Testis (tissue), 3 donors: ENCODE data around the gene CEMP1. TPM values are rescaled to one million over a fixed set of nuclear protein-coding genes. Genes with fewer than 3 reads are reported as not detected.

ENCODE experiments used
- DNase-seq: peaks from one replicate; pipeline ENCODE4 v3.0.0-alpha.2; 2019
- H3K27ac ChIP-seq, 2 donors: fragments of 200-600 bp; sonication (generic); one replicate each; pipeline ENCODE4 v1.5.1; 2019
- H3K27me3 ChIP-seq: fragments of 200-600 bp; sonication (generic); one replicate; pipeline ENCODE4 v1.5.1; 2019
- H3K36me3 ChIP-seq: fragments of 200-600 bp; sonication (generic); one replicate; pipeline ENCODE4 v1.5.1; 2017; ENCODE audit warnings: low read depth; ENCODE audit errors: missing control alignments
- H3K4me1 ChIP-seq: fragments of 200-600 bp; sonication (generic); one replicate; pipeline ENCODE4 v1.5.1; 2019
- H3K4me3 ChIP-seq, 2 donors: fragments of 200-600 bp; sonication (generic); one replicate each; pipeline ENCODE4 v1.5.1; 2017 to 2019
- H3K9me3 ChIP-seq: fragments of 200-600 bp; sonication (generic); one replicate; pipeline ENCODE4 v1.5.1; 2017
- POLR2A ChIP-seq: fragments of 450-650 bp; IDR thresholded peaks from one replicate; pipeline ENCODE4 v1.6.1; 2017; ENCODE audit warnings: antibody characterized with exemption, mild to moderate bottlenecking, moderate library complexity
- WGBS, 2 donors: methylation state at CpG; one replicate each; pipeline ENCODE4 v1.1.5; 2018; 5-methylcytosine and 5-hydroxymethylcytosine counted together
- intact Hi-C: fragments of 100-400 bp; cut with DNase I; formaldehyde crosslinking; loops from one replicate; pipeline ENCODE4 v1.15.1; 2023; ENCODE audit warnings: low total_unique reads
- polyA plus RNA-seq: library from polyadenylated mRNA; stranded (reverse); fragments of 350-450 nt; fragmentation: Illumina TruSeq; extraction: RNeasy Lipid Tissue Mini Kit (QIAGEN cat#74804); gene quantifications from one replicate; pipeline ENCODE4 v1.2.3, GENCODE V29; 2014; ENCODE audit warnings: low read depth, low replicate concordance; ENCODE audit not compliant: insufficient read depth
- total RNA-seq, 2 donors: library from RNA; depleted of rRNA; stranded (reverse); fragments of >200 nt; gene quantifications; one replicate each; pipeline ENCODE4 v1.2.3, GENCODE V29; 2016
- TF ChIP-seq, protein P1 (sequence below), 3 experiments: fragments of 450-650 bp in 2 of 3; fragments of 200-600 bp in 1 of 3; sonication (generic) in 1 of 3; IDR thresholded peaks; one replicate each; pipeline ENCODE4 v1.5.1; 2016 to 2019; ENCODE audit warnings: antibody characterized with exemption in 3 of 3, mild to moderate bottlenecking in 2 of 3, moderate library complexity in 1 of 3

The CEMP1 gene
- total and polyA plus RNA-seq, 3 donors from 2014 or later, result 1.6 to 5.5 (median 5.4) TPM

DNA sequence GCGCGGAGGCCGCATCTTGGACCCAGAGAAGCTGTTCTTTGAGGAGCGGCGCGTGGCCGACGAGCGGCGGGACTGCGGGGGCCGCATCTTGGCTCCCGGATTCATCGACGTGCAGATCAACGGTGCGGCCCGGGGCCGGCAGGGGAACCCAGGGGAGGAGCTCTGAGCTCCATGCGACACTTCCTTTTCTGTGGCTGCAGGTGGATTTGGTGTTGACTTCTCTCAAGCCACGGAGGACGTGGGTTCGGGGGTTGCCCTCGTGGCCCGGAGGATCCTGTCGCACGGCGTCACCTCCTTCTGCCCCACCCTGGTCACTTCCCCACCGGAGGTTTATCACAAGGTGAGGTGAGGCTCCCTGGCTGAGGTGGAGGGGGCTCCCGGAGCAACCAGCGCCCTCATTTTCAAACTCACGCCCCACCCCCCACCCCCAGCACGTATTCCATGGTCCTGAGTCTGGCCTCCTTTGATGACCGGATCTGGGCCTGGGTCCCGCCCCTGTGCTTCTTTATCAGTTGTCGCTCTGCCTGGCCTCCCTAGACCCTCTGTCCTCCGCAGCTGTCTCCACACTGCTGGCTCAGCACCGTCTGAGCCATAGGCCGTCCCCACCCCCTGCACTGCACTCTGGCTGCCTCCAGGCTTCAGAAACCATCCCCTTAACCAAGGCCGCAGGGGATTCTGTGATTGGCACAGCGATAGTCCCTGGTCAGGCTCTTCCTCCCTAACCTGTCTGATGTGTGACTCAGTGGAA lies 10.2 kb downstream of the CEMP1 start:
- intact Hi-C loops, result no loop called here
- no peak for DNase-seq
- H3K4me1 ChIP-seq, result peaks cover 48% of the 10 kb centered on the region
- WGBS, 2 donors, result 17 to 22% methylated on average over 12 to 38 of the region's 41 CpGs
- H3K9me3 ChIP-seq, result no peaks in the 10 kb centered on the region
- peak overlapping the region; percentile 64 to 66 for H3K4me3 ChIP-seq
- TF ChIP-seq POLR2A, result no peak
- TF ChIP-seq, protein P1, sequence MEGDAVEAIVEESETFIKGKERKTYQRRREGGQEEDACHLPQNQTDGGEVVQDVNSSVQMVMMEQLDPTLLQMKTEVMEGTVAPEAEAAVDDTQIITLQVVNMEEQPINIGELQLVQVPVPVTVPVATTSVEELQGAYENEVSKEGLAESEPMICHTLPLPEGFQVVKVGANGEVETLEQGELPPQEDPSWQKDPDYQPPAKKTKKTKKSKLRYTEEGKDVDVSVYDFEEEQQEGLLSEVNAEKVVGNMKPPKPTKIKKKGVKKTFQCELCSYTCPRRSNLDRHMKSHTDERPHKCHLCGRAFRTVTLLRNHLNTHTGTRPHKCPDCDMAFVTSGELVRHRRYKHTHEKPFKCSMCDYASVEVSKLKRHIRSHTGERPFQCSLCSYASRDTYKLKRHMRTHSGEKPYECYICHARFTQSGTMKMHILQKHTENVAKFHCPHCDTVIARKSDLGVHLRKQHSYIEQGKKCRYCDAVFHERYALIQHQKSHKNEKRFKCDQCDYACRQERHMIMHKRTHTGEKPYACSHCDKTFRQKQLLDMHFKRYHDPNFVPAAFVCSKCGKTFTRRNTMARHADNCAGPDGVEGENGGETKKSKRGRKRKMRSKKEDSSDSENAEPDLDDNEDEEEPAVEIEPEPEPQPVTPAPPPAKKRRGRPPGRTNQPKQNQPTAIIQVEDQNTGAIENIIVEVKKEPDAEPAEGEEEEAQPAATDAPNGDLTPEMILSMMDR (IDR thresholded peaks at IDR 0.05), result no peak
- H3K27me3 ChIP-seq, result no peaks in the 10 kb centered on the region
- no peaks in the 10 kb centered on the region for H3K36me3 ChIP-seq
- peak overlapping the region; percentile 59 to 73 for H3K27ac ChIP-seq

DNA sequence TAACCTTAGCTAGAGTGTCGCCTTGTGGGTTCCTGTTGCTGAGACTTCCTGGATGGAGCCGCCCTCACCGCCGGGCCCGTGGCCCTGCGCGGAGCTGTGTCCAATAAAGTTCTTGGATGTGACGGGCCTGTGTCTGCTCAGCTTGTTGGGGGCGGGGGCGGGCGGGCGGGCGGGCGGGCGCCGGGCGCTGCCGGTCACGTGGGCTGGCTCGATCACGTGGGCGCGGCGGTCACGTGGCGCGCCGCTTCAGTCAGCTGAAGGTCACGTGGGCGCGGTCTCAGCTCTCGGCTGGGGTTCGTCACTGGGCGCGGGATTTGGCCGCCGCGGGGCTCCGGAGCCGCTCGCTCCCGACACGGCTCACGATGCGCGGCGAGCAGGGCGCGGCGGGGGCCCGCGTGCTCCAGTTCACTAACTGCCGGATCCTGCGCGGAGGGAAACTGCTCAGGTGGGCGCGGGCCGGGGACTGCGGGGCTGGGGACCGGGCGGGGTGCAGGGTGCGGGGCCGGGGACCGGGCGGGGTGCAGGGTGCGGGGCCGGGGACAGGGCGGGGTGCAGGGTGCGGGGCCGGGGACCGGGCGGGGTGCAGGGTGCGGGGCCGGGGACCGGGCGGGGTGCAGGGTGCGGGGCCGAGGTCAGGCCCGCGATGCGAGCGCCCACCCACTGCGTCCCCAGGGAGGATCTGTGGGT lies 11.0 kb downstream of the CEMP1 start, which contains the start of gene AMDHD2:
Gene AMDHD2, plus strand, starts transcription at position 275 of the 687 bp plus-strand sequence. Its CDS starts 88 bp downstream, at position 363.
- peaks cover 53% of the 10 kb centered on the region for H3K4me1 ChIP-seq
- peak within 1 kb of the TSS; percentile 64 to 66 for H3K4me3 ChIP-seq
- 0 to 1% methylated on average over 1 to 31 of the region's 83 CpGs for WGBS, 2 donors
- intact Hi-C loops, result no loop called here
- peak; percentile 95 for DNase-seq
- H3K27me3 ChIP-seq, result no peaks in the 10 kb centered on the region
- H3K27ac ChIP-seq, result peak within 1 kb of the TSS; percentile 65 to 73
- TF ChIP-seq, protein P1 (IDR thresholded peaks at IDR 0.05), result no peak
- no peak for TF ChIP-seq POLR2A
- H3K36me3 ChIP-seq, result no peaks in the 10 kb centered on the region
- no peaks in the 10 kb centered on the region for H3K9me3 ChIP-seq

- intact Hi-C loops, result no loop called here
- Histone ChIP-seq H3K9me3 (no peaks in the 10 kb centered on the region), H3K36me3 (no peaks in the 10 kb centered on the region), H3K27me3 (no peaks in the 10 kb centered on the region), H3K4me1 (peaks cover 58% of the 10 kb centered on the region), H3K27ac (peak overlapping the region; percentile 65 to 73), H3K4me3 (peak overlapping the region; percentile 64 to 66)
- WGBS, 2 donors, result 25 to 43% methylated on average over 19 to 21 of the region's 22 CpGs
- DNase-seq, result no peak
- no peak for TF ChIP-seq POLR2A
- TF ChIP-seq, protein P1 (IDR thresholded peaks at IDR 0.05), result no peak
These were observed 11.5 kb downstream of the CEMP1 start for GRCh38 chr16:2519711-2520080.

GRCh38 chr16:2518823-2519710 lies 12.1 kb downstream of the CEMP1 start:
- 60 to 80% methylated on average over 14 to 39 of the region's 39 CpGs for WGBS, 2 donors
- H3K9me3 ChIP-seq, result no peaks in the 10 kb centered on the region
- H3K4me1 ChIP-seq, result peaks cover 59% of the 10 kb centered on the region
- no peak for TF ChIP-seq POLR2A
- TF ChIP-seq, protein P1 (IDR thresholded peaks at IDR 0.05), result no peak
- H3K36me3 ChIP-seq, result no peaks in the 10 kb centered on the region
- peak overlapping the region in 1 of 2 donors; percentile 66 for H3K4me3 ChIP-seq
- no peak for DNase-seq
- H3K27me3 ChIP-seq, result no peaks in the 10 kb centered on the region
- intact Hi-C loops, result no loop called here
- peak overlapping the region in 1 of 2 donors; percentile 73 for H3K27ac ChIP-seq
